ENCODE results near the gene KIRREL3. TPM values are rescaled to one million over a fixed set of nuclear protein-coding genes. Genes with fewer than 3 reads are reported as not detected.

The KIRREL3 gene
- total and polyA plus RNA-seq, 2 of the 4 experiments (the other 2 are of a cell fraction): 10.9 to 15.9 TPM

GRCh38 chr11:126810776-126811175 is 189.8 kb downstream of the KIRREL3 start:
- Histone ChIP-seq H3K27me3 (ENCODE audit: control insufficient read depth, insufficient read depth, low read length) (no peaks in the 10 kb centered on the region), H2BK15ac (ENCODE audit: low read depth, low read length) (no peak overlapping the region), H4K91ac (ENCODE audit: insufficient read depth, low read depth, low read length) (no peak overlapping the region; the same call in 1 of the 2 replicates), H4K5ac (ENCODE audit: low read depth, low read length) (no peak overlapping the region), H3K27ac (ENCODE audit: insufficient read depth, low read length) (no peak overlapping the region), H2AK5ac (ENCODE audit: low read depth, low read length) (no peak overlapping the region), H3K23ac (ENCODE audit: low read depth, low read length) (no peak overlapping the region), H3K14ac (replicated peaks; ENCODE audit: low read depth, low read length) (no peak overlapping the region), H4K20me1 (ENCODE audit: insufficient read depth, low read length) (no peaks in the 10 kb centered on the region), H3K79me1 (ENCODE audit: low read depth in 1 of 2, low read length in 2 of 2) (peaks cover 18 to 22% of the 10 kb centered on the region in 2 experiments; a peak in 2 of 4 replicates), H4K8ac (ENCODE audit: low read depth in 2 of 2, low read length in 2 of 2) (no peak overlapping the region), H2AK9ac (replicated peaks; ENCODE audit: low read depth, low read length, poor library complexity) (no peak overlapping the region), H3K56ac (ENCODE audit: extremely low read depth, insufficient read depth, low read length) (no peak overlapping the region), H3K36me3 (ENCODE audit: control insufficient read depth, insufficient read depth, low read length) (no peaks in the 10 kb centered on the region), H2AFZ (replicated peaks; ENCODE audit: low read length, poor library complexity) (no peak overlapping the region), H2BK20ac (ENCODE audit: low read depth, low read length) (no peak overlapping the region; the same call in 1 of the 2 replicates), H3K4ac (ENCODE audit: low read depth, low read length) (no peak overlapping the region), H3K4me1 (ENCODE audit: control insufficient read depth, insufficient read depth, low read length) (peaks cover 5% of the 10 kb centered on the region; the same call in 1 of the 2 replicates), H3K4me3 (ENCODE audit: insufficient read depth, low read depth, low read length) (no peak overlapping the region), H3K18ac (ENCODE audit: low read depth, low read length) (no peak overlapping the region), H3K9ac (ENCODE audit: low read depth, low read length) (no peak overlapping the region), H3K9me1 (ENCODE audit: insufficient read depth, low read length) (no peaks in the 10 kb centered on the region; the same call in 1 of the 2 replicates), H2BK5ac (ENCODE audit: low read depth, low read length, poor library complexity, severe bottlenecking) (no peak overlapping the region), H2BK120ac (ENCODE audit: low read depth, low read length) (no peak overlapping the region), H3K4me2 (ENCODE audit: low read depth, low read length) (no peak overlapping the region), H3K9me3 (ENCODE audit: control insufficient read depth, insufficient read depth, low read length) (no peaks in the 10 kb centered on the region)
- WGBS, 2 experiments (ENCODE audit: extremely low coverage in 2 of 2, insufficient read length in 1 of 2): 22% methylated on average over 3 of the region's 7 CpGs; no CpG with 5 or more reads in 1 of the 2 experiments
- BruUV-seq (replicated peaks): no TSS peak
- in situ Hi-C loops (cut with MboI; ENCODE audit: low sequenced_read_pairs): no loop called here
- TF ChIP-seq BHLHE40 (IDR thresholded peaks at IDR 0.05; ENCODE audit: low read depth, low read length) (no peak), CEBPB (IDR thresholded peaks at IDR 0.05; ENCODE audit: low read depth, low read length) (no peak), SMC3 (IDR thresholded peaks at IDR 0.05; ENCODE audit: low read depth, low read length) (no peak), MAFK (IDR thresholded peaks at IDR 0.05; ENCODE audit: low read depth, low read length) (no peak)
- dilution Hi-C loops (cut with HindIII; ENCODE audit: low sequenced_read_pairs, unreplicated experiment): no loop called here
- ChIA-PET CTCF (no interaction called here), POLR2A (ENCODE audit: unreplicated experiment) (no interaction called here)
- DNase-seq (no peak), ATAC-seq (ENCODE audit: low read depth) (no peak)
- intact Hi-C loops (cut with micrococcal nuclease): no loop called here

Measured in IMR-90 (cell line).